GM18907 (cell line): ENCODE data around the gene PCDHGC4.

ENCODE experiments used
- ATAC-seq: cut with Tn5 transposase; IDR thresholded peaks from one replicate; pipeline ENCODE4 v1.9.1; 2021; ENCODE audit warnings: mild to moderate bottlenecking, moderate library complexity; ENCODE audit not compliant: unreplicated experiment

The PCDHGC4 gene

GRCh38 chr5:141527426-141527825 is 42.6 kb downstream of the PCDHGC4 start:
- ATAC-seq, result no peak

- ATAC-seq, result no peak
These were observed 43.6 kb downstream of the PCDHGC4 start for GRCh38 chr5:141528291-141528984.

- peak; percentile 62 for ATAC-seq
These were observed 44.2 kb downstream of the PCDHGC4 start for GRCh38 chr5:141529002-141529401.

- ATAC-seq, result peak; percentile 40
These were observed 45.0 kb downstream of the PCDHGC4 start for GRCh38 chr5:141529873-141530272.

GRCh38 chr5:141532726-141533125 is 47.9 kb downstream of the PCDHGC4 start:
- no peak for ATAC-seq

GRCh38 chr5:141533897-141534296 is 49.1 kb downstream of the PCDHGC4 start:
- ATAC-seq, result no peak

GRCh38 chr5:141534492-141535213 is 49.8 kb downstream of the PCDHGC4 start:
- no peak for ATAC-seq
